MCF 10A (cell line): ENCODE results near the gene CCDC74A. TPM values are rescaled to one million over a fixed set of nuclear protein-coding genes. Genes with fewer than 3 reads are reported as not detected.
A peak's percentile ranks its signal among the peaks of the same experiment; 100 is the strongest.
"Not testable (repeated sequence)": the region's sequence is repeated elsewhere in the genome, so short reads cannot be mapped to it uniquely, and the experiment has no call there.

Source experiments
- BruUV-seq: library from RNA; stranded (reverse); fragments of 400-500 nt; replicated peaks from 2 replicates; lab custom pipeline; 2021; lab: Mats Ljungman, UMichigan
- CTCF ChIA-PET: fragments of 300-600 bp; sonication (Branson Sonifier 250); formaldehyde crosslinking; extraction: SDS; loops from one replicate; lab custom pipeline; 2021; ENCODE audit warnings: antibody characterized with exemption, inconsistent platforms; lab: Yijun Ruan, JAX
- POLR2A ChIA-PET: fragments of 300-600, 350-650 bp; sonication (Branson Sonifier 250); formaldehyde crosslinking; extraction: SDS; loops from one replicate; lab custom pipeline; 2020; ENCODE audit warnings: antibody characterized with exemption, inconsistent platforms; lab: Yijun Ruan, JAX
- DNase-seq: peaks from one replicate; pipeline ENCODE4 v3.0.0-alpha.2; 2018; ENCODE audit not compliant: unreplicated experiment
- H3K27ac Mint-ChIP-seq: one replicate; pipeline ENCODE4 v1.8.0; 2022; ENCODE audit warnings: mild to moderate bottlenecking, low read depth, mixed read lengths; ENCODE audit not compliant: unreplicated experiment
- H3K27me3 Mint-ChIP-seq: one replicate; pipeline ENCODE4 v1.8.0; 2022; ENCODE audit warnings: mixed read lengths; ENCODE audit not compliant: insufficient read depth, unreplicated experiment
- H3K36me3 Mint-ChIP-seq: one replicate; pipeline ENCODE4 v1.8.0; 2022; ENCODE audit warnings: mild to moderate bottlenecking, moderate library complexity, mixed read lengths; ENCODE audit not compliant: insufficient read depth, unreplicated experiment
- H3K4me1 Mint-ChIP-seq: one replicate; pipeline ENCODE4 v1.8.0; 2022; ENCODE audit warnings: mixed read lengths; ENCODE audit not compliant: insufficient read depth, unreplicated experiment
- H3K4me3 Mint-ChIP-seq: one replicate; pipeline ENCODE4 v1.8.0; 2022; ENCODE audit warnings: mild to moderate bottlenecking, moderate library complexity, mixed read lengths; ENCODE audit not compliant: unreplicated experiment
- H3K9me3 Mint-ChIP-seq: one replicate; pipeline ENCODE4 v1.8.0; 2022; ENCODE audit warnings: mixed read lengths; ENCODE audit not compliant: unreplicated experiment
- intact Hi-C: fragments of 100-400 bp; cut with micrococcal nuclease; formaldehyde crosslinking; loops from 2 replicates; pipeline ENCODE4 v1.14.1; 2022
- total RNA-seq: library from RNA; stranded (reverse); gene quantifications from 2 replicates; pipeline ENCODE4 v1.2.3, GENCODE V29; 2022
- TF ChIP-seq, protein P1 (sequence below): fragments of 200-600 bp; IDR thresholded peaks from one replicate; pipeline ENCODE4 v1.8.0; 2022; ENCODE audit warnings: antibody characterized with exemption, mild to moderate bottlenecking; ENCODE audit not compliant: unreplicated experiment

CCDC74A gene
- total RNA-seq, 1 experiment from 2014 or later, result 1.1 TPM

DNA sequence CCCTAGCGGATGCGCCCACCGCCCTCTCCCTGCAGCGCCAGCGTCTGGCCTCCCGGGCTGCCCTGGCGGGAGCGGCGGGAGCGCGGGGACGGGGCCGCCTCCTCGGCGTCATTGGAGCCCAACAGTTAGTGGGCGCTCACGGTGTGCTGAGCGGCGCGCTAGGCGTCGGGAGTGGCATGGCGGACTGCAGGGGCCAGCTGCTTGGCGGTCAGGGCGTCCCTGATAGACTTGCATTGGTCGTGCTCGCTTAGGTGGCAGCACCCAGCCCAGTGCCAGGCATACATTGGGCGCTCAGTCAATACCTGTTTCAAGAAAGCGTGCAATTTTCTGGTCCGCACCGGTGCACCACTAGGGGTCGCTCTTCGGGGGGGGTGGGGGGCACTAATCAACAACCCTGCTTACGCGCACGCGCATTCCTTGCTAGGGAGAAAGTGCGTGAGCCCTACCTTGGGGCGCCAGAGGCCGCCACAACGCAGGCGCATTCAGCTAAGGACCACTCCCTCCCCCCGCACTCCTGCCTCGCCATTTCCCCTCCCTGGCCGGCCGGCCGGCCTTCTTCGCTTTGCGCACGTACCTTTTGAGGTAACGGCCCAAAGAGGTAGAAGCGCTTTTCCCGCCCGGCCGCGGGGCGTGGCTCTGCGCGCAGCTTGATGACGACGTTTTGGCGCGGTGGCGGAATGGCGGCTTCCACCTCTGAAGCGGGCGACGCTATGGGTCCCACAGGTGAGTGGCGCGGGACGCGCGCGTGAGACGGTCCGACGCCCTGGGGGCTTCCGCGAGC is 35.1 kb upstream of the CCDC74A start:
- intact Hi-C loops, result loop anchor here (10.0 kb wide), 3 partner anchors 78 to 338 kb away; no protein-coding TSS in a partner anchor
- H3K4me1 Mint-ChIP-seq, result peaks cover 12% of the 10 kb centered on the region
- no TSS peak for BruUV-seq
- no peaks in the 10 kb centered on the region for H3K9me3 Mint-ChIP-seq
- POLR2A ChIA-PET, result interaction anchor here (0.7 to 2.5 kb wide), 11 partner anchors 14 to 1137 kb away, joined by 3 to 10 read pairs (median 3); partner anchors contain the start of genes FAM168B and PTPN18
- no peaks in the 10 kb centered on the region for H3K27me3 Mint-ChIP-seq
- peaks cover 17% of the 10 kb centered on the region for H3K36me3 Mint-ChIP-seq
- peak overlapping the region; percentile 92 for H3K4me3 Mint-ChIP-seq
- H3K27ac Mint-ChIP-seq, result peak overlapping the region; percentile 94
- DNase-seq, result peak; percentile 96
- TF ChIP-seq, protein P1, sequence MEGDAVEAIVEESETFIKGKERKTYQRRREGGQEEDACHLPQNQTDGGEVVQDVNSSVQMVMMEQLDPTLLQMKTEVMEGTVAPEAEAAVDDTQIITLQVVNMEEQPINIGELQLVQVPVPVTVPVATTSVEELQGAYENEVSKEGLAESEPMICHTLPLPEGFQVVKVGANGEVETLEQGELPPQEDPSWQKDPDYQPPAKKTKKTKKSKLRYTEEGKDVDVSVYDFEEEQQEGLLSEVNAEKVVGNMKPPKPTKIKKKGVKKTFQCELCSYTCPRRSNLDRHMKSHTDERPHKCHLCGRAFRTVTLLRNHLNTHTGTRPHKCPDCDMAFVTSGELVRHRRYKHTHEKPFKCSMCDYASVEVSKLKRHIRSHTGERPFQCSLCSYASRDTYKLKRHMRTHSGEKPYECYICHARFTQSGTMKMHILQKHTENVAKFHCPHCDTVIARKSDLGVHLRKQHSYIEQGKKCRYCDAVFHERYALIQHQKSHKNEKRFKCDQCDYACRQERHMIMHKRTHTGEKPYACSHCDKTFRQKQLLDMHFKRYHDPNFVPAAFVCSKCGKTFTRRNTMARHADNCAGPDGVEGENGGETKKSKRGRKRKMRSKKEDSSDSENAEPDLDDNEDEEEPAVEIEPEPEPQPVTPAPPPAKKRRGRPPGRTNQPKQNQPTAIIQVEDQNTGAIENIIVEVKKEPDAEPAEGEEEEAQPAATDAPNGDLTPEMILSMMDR, result peak; percentile 67
- CTCF ChIA-PET, result interaction anchor here (0.6 to 2.9 kb wide), 30 partner anchors 9 to 664 kb away, joined by 3 to 22 read pairs (median 4); no protein-coding TSS in a partner anchor

DNA sequence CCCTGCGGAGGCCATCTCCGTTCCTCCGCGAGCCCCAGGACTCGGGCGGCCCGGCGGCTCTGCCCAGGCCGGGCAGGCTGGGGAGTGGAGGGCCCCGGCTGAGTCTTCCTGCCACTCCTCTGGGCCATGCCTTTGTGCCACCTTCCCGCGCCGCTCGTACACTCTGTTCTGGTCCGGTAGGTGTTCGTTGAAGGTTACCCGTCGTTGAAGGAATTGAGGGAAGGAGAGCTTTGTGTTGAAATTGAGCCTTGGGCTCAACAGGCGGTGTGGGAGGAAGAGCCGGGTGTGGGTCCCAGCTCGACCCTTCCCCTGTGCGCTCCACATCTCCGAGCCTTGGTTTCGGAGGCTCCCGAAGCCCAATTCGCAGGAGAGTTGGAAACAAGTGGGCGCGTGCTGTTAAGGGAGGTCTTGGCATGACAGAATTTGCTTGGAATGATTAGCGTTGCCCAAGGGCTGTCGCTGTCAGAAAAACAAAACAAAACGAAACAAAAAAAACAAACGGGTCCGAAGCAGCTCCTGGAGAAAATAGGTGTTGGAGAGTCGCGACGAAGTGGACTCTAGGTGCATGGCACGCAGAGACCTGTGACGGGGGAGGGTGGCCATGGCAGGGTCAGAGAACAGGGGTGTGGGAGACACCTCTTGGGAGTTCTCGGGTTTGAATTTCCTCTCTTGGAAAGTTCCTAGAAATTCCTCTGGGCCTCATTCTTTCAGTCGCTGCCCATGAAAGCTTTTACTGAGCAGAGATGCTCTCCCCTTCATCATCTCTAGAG is 34.3 kb upstream of the CCDC74A start:
- H3K27me3 Mint-ChIP-seq, result no peaks in the 10 kb centered on the region
- TSS peak; percentile 49 for BruUV-seq
- peaks cover 14% of the 10 kb centered on the region for H3K36me3 Mint-ChIP-seq
- DNase-seq, result peak; percentile 1
- H3K4me1 Mint-ChIP-seq, result peaks cover 12% of the 10 kb centered on the region
- no peaks in the 10 kb centered on the region for H3K9me3 Mint-ChIP-seq
- ChIA-PET POLR2A (interaction anchor here (0.7 to 2.5 kb wide), 8 partner anchors 13 to 1138 kb away, joined by 3 to 10 read pairs (median 3); partner anchors contain the start of gene PTPN18), CTCF (interaction anchor here (0.6 to 2.9 kb wide), 26 partner anchors 9 to 665 kb away, joined by 3 to 22 read pairs (median 4); partner anchors contain the start of gene FAM168B)
- peak overlapping the region; percentile 92 for H3K4me3 Mint-ChIP-seq
- TF ChIP-seq, protein P1, result no peak
- intact Hi-C loops, result loop anchor here (10.0 kb wide), 3 partner anchors 79 to 339 kb away; no protein-coding TSS in a partner anchor
- peak overlapping the region; percentile 94 for H3K27ac Mint-ChIP-seq

DNA sequence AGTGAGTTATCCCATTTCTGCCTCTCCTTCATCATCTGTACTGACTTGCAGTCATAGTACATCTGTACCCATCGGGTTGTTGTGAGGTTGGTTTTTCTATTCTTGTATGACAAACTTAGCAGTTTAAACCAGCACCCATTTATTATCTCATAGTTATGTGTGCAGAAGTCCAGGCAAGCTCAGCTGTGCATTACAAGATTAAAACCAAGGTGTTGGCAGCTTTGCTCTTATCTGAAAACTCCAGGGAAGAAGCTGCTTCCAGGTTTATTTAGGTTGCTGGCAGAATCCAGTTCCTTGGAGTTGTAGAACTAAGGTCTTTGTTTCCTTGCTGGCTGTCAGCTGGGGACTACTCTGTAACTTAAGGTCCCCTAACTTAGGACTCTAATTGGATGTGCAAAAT is 32.2 kb upstream of the CCDC74A start:
- H3K27me3 Mint-ChIP-seq, POLR2A ChIA-PET, BruUV-seq, H3K27ac Mint-ChIP-seq, DNase-seq, H3K9me3 Mint-ChIP-seq, H3K4me3 Mint-ChIP-seq, H3K4me1 Mint-ChIP-seq: not testable (repeated sequence)
- H3K36me3 Mint-ChIP-seq, result peaks cover 26% of the 10 kb centered on the region
- CTCF ChIA-PET, result interaction anchor here (1.9 kb wide), 1 partner anchor 177 kb away, joined by 14 read pairs; no protein-coding TSS in a partner anchor
- intact Hi-C loops, result loop anchor here (10.0 kb wide), 3 partner anchors 81 to 341 kb away; no protein-coding TSS in a partner anchor

DNA sequence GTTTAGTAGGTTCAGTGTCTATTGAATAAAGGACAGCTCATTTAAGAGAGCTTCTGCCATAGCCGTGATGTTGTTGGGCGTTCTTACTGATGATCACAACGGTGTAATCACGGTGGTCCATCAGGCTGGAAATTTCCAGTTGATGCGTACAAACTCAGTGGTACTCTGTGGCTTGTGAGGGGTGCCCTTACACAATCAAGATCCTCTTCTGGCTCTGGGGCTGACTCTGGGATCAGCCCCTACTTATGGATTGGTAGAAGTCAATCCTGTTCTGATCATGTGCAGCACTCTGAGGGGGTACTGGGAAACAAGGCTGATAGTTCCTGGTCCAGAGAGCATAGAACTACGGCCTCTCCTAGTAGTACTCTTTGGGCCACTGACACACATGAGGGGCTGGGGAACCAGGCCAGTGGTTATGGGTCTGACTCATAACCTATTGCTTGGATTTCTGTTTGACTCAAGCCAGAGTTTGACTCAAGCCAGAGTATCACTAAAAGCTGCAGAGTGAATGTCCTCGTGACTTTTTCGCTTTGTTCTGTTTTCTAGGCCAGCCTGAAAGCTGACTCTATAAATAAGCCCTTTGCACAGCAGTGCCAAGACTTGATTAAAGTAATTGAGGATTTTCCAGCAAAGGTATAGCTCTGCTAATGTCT is 29.2 kb upstream of the CCDC74A start:
- intact Hi-C loops, result loop anchor here (10.0 kb wide), 3 partner anchors 84 to 344 kb away; no protein-coding TSS in a partner anchor
- not testable (repeated sequence) for BruUV-seq

DNA sequence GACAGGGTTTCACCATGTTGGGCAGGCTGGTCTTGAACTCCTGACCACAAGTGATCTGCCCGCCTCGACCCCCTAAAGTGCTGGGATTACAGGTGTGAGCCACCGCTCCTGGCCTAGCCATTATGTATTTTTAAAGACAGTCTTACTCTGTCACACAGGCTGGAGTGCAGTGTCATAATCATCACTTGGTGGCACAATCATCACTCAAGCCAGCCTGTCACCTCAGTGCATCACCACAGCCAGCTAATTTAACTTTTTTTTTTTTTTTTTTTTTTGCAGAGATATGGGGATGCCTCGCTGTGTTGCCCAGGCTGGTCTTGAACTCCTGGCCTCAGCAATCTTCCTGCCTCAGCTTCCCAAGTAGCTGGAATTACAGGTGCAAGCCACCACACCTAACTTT is 24.1 kb upstream of the CCDC74A start:
- intact Hi-C loops, H3K9me3 Mint-ChIP-seq, BruUV-seq, H3K27me3 Mint-ChIP-seq, H3K27ac Mint-ChIP-seq, H3K4me1 Mint-ChIP-seq, H3K4me3 Mint-ChIP-seq, DNase-seq, POLR2A ChIA-PET: not testable (repeated sequence)
- H3K36me3 Mint-ChIP-seq, result peaks cover 79% of the 10 kb centered on the region
- CTCF ChIA-PET, result interaction anchor here (0.6 to 2.6 kb wide), 2 partner anchors 10 to 90 kb away, joined by 4 to 13 read pairs; partner anchors contain the start of gene MZT2A

More for the DNA sequence above, 29.2 kb upstream of the CCDC74A start:
- H3K4me1 Mint-ChIP-seq, CTCF ChIA-PET, H3K27ac Mint-ChIP-seq, DNase-seq, H3K9me3 Mint-ChIP-seq, POLR2A ChIA-PET, H3K4me3 Mint-ChIP-seq, H3K27me3 Mint-ChIP-seq: not testable (repeated sequence)
- H3K36me3 Mint-ChIP-seq, result peaks cover 45% of the 10 kb centered on the region

DNA sequence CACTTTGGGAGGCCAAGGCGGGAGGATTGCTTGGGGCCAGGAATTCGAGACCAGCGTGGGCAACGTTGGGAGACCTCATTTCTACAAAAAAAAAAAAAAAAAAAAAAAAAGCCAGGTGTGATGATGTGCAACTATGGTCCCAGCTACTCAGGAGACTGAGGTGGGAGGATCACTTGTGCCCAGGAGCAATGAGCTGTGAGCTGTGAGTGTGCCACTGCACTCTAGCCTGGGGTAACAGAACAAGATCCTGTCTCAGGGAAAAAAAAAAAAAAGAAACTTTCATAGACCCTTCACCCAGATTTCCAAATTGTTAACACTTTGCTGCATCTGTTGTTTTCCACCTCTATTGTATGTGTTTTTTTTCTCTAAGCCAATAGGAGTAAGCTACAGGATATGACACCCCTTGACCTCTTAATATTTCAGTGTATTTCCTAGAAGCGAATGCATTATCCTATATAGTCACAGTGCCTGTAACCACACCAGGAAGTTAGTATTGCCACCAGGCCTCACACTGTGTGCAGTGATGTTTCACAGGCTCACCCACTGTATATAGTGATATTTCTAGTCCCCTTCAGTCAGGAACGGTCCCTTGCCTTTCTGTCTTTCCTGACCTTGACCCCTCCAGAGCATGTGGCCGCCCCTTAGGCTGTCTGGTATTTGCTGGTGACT is 23.5 kb upstream of the CCDC74A start:
- H3K36me3 Mint-ChIP-seq, result peaks cover 75% of the 10 kb centered on the region
- H3K27ac Mint-ChIP-seq, H3K27me3 Mint-ChIP-seq, BruUV-seq, H3K4me1 Mint-ChIP-seq, DNase-seq, H3K9me3 Mint-ChIP-seq, intact Hi-C loops, POLR2A ChIA-PET, H3K4me3 Mint-ChIP-seq: not testable (repeated sequence)
- CTCF ChIA-PET, result interaction anchor here (0.6 kb wide), 1 partner anchor 330 kb away, joined by 3 read pairs; no protein-coding TSS in a partner anchor
